Duodenal mucosa (tissue), 2 donors: ENCODE data around the gene IGFBP6.
A peak's percentile ranks its signal among the peaks of the same experiment; 100 is the strongest.

Source experiments
- H3K27ac ChIP-seq: one replicate; pipeline ENCODE4 v1.7.0; 2013; ENCODE audit warnings: low read depth, low read length
- H3K27me3 ChIP-seq, 2 donors: one replicate each; pipeline ENCODE4 v1.7.0; 2013; ENCODE audit warnings: low read length in 2 of 2, control low read depth in 1 of 2; ENCODE audit not compliant: insufficient read depth in 2 of 2, control insufficient read depth in 1 of 2
- H3K36me3 ChIP-seq, 2 donors: one replicate each; pipeline ENCODE4 v1.7.0; 2013; ENCODE audit warnings: low read length in 2 of 2, control low read depth in 1 of 2; ENCODE audit not compliant: insufficient read depth in 2 of 2, control insufficient read depth in 1 of 2
- H3K4me1 ChIP-seq, 2 donors: one replicate each; pipeline ENCODE4 v1.7.0; 2013; ENCODE audit warnings: low read length in 2 of 2, control low read depth in 1 of 2; ENCODE audit not compliant: insufficient read depth in 2 of 2, control insufficient read depth in 1 of 2
- H3K4me3 ChIP-seq, 2 donors: one replicate each; pipeline ENCODE4 v1.7.0; 2013; ENCODE audit warnings: low read length in 2 of 2, low read depth in 1 of 2
- H3K9ac ChIP-seq, 2 donors: one replicate each; pipeline ENCODE4 v1.7.0; 2013; ENCODE audit warnings: low read length in 2 of 2, low read depth in 1 of 2
- H3K9me3 ChIP-seq, 2 donors: one replicate each; pipeline ENCODE4 v1.7.0; 2013; ENCODE audit warnings: low read length in 2 of 2, control low read depth in 1 of 2; ENCODE audit not compliant: control insufficient read depth in 1 of 2

IGFBP6 gene

DNA sequence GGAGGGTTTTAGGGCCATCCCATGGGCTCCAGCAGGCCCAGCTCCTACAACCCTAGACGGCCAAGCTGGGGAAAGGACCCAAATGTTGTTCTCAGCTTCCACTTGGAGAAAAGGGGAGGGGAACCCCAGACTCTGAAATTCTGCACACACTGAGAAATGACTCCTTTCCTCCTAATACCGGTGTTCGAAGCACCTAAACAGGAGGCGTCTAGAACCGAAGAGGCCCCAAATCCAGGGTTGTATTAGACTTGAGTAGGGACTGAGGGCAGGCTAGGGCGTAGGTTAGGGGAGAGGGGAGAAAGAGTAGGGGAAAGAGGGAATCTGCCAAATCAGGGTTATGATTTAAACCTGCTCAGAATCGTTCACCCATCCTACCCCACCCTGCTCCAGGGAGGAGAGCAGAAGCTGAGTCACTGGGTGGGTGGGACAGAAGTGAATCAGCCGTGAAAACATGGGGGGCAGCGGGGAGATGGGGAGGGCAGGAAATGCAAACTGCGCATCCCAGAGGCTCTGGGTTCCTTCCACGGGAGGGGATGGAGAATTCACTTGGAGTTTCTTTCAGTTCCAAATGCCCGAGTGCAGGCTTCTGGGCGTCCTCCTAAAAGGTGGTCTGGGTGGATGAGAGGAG is 1.0 kb downstream of the IGFBP6 start:
- H3K9ac ChIP-seq, result peak overlapping the region in 1 of 2 donors; percentile 60
- H3K27ac ChIP-seq, result peak overlapping the region; percentile 71
- H3K36me3 ChIP-seq, result no peaks in the 10 kb centered on the region
- peaks cover 0 to 7% of the 10 kb centered on the region in 2 donors for H3K27me3 ChIP-seq
- H3K4me3 ChIP-seq, result peak overlapping the region; percentile 65 to 73
- H3K4me1 ChIP-seq, result peaks cover 41 to 44% of the 10 kb centered on the region in 2 donors
- no peaks in the 10 kb centered on the region for H3K9me3 ChIP-seq

DNA sequence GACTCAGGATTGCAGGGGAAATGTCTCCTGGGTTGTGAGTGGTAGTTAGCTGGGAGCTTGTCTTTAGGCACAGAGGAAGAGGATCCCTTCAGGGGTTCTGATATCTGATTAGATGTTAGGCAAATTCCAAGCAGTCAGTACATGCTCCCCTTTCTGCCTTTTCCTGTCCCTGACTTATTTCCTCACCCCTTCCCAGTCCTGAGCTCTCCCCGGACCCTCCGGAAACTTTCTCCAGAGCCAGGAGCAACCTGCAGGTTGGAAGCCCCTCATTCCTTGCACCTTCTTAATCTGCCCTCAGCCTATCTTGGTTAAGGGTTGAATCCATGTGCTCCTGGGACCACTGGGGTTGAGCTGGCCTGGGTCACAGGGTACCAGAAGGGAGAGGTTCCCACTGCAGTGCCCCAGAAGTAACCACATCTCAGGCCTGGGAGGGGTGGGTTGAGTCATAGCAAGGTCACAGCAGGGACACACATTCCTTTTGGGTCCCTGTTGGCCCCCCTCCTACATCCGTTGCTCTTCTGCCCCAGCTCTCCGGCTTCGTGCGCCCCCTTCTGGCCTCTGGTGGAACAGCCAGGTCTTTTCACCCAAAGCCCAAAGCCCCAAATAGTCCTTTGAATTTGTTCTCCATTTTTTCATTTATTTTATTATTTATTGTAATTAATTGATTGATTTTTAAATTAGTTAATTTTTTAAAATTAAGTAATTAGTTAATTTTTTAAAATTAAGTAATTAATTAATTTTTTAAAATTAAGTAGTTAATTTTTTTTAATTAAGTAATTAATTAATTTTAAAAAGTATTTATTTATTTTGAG is 1.8 kb downstream of the IGFBP6 start:
- H3K27ac ChIP-seq, result peak overlapping the region; percentile 71
- peaks cover 0 to 7% of the 10 kb centered on the region in 2 donors for H3K27me3 ChIP-seq
- H3K9me3 ChIP-seq, result no peaks in the 10 kb centered on the region
- H3K4me1 ChIP-seq, result peaks cover 43 to 46% of the 10 kb centered on the region in 2 donors
- peak overlapping the region; percentile 23 to 36 for H3K4me3 ChIP-seq
- H3K36me3 ChIP-seq, result no peaks in the 10 kb centered on the region
- no peak overlapping the region for H3K9ac ChIP-seq

DNA sequence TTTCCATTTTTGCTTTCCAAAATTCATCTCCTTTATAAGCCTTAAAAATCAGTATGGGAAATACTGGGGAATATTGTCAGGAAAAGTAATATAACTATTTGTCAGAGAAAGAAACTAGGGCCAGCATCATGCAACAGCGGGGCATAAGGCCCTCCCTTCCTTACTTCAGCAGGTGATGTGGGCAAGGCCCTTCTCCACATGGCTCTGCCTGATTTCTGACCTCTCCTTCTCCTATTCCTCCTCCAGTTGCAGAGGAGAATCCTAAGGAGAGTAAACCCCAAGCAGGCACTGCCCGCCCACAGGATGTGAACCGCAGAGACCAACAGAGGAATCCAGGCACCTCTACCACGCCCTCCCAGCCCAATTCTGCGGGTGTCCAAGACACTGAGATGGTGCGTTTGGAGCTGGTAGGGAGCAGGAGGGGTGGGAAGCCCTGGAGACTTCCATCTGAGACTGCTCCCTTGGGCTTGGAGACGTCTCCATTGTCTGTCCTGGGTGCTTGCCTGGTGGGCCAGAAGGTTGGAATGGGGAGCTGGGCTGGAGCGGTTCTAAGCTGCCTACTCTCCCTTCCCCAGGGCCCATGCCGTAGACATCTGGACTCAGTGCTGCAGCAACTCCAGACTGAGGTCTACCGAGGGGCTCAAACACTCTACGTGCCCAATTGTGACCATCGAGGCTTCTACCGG is 3.1 kb downstream of the IGFBP6 start:
- H3K36me3 ChIP-seq, result no peaks in the 10 kb centered on the region
- H3K9ac ChIP-seq, result no peak overlapping the region
- no peak overlapping the region for H3K27ac ChIP-seq
- H3K9me3 ChIP-seq, result no peaks in the 10 kb centered on the region
- peaks cover 0 to 7% of the 10 kb centered on the region in 2 donors for H3K27me3 ChIP-seq
- H3K4me3 ChIP-seq, result no peak overlapping the region
- peaks cover 42 to 44% of the 10 kb centered on the region in 2 donors for H3K4me1 ChIP-seq

DNA sequence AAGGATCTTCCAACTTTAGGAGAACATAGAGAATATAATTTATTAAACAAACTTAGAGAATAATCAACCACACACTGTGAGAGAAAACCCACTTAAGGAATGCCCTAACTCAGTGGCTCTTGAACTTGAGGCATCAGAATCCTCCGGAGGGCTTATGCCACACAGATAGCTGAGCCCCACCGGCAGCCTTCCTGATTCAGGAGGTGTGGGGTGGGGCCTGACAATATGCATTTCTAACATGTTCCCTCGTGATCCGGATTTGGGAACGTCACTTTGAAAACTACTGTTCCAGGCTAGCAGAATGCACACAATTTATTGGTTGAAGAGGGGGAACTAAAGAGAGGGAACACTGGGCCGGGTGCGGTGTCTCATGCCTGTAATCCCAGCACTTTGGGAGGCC is 3.8 kb downstream of the IGFBP6 start:
- Histone ChIP-seq H3K4me3 (no peak overlapping the region), H3K36me3 (no peaks in the 10 kb centered on the region), H3K9ac (no peak overlapping the region), H3K27ac (no peak overlapping the region), H3K27me3 (peaks cover 0 to 7% of the 10 kb centered on the region in 2 donors), H3K4me1 (peaks cover 42 to 44% of the 10 kb centered on the region in 2 donors), H3K9me3 (no peaks in the 10 kb centered on the region)

DNA sequence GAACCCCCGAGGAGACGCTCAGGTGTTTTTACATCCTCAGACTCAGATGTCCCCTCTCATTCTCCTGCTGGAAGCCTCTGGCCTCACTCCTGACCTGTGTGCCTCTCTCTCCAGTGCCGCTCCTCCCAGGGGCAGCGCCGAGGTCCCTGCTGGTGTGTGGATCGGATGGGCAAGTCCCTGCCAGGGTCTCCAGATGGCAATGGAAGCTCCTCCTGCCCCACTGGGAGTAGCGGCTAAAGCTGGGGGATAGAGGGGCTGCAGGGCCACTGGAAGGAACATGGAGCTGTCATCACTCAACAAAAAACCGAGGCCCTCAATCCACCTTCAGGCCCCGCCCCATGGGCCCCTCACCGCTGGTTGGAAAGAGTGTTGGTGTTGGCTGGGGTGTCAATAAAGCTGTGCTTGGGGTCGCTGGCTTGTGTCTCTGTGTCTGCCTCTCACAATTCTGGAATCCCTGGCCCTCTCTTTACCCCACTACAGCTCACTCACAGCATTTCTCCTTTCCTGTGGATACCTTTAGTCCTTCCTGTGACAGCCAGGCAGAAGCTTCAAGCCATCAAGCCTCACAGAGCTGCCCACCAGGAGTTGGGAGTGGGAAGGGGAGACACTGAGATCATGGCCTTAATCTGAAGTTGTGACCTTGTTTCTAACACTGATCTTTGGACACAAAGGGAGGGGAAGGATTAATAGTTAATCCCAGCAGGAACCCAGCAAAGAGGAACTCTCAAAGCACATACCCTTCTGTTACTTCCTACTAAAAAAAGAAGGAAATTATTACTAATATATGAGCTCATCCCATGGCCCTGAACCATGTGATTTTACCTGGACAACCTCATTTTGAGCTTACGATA is 4.7 kb downstream of the IGFBP6 start:
- H3K9me3 ChIP-seq, result no peaks in the 10 kb centered on the region
- no peaks in the 10 kb centered on the region for H3K36me3 ChIP-seq
- H3K4me3 ChIP-seq, result no peak overlapping the region
- no peak overlapping the region for H3K27ac ChIP-seq
- H3K9ac ChIP-seq, result peak overlapping the region; percentile 16 to 21
- H3K4me1 ChIP-seq, result peaks cover 34 to 44% of the 10 kb centered on the region in 2 donors
- peaks cover 0 to 2% of the 10 kb centered on the region in 2 donors for H3K27me3 ChIP-seq

DNA sequence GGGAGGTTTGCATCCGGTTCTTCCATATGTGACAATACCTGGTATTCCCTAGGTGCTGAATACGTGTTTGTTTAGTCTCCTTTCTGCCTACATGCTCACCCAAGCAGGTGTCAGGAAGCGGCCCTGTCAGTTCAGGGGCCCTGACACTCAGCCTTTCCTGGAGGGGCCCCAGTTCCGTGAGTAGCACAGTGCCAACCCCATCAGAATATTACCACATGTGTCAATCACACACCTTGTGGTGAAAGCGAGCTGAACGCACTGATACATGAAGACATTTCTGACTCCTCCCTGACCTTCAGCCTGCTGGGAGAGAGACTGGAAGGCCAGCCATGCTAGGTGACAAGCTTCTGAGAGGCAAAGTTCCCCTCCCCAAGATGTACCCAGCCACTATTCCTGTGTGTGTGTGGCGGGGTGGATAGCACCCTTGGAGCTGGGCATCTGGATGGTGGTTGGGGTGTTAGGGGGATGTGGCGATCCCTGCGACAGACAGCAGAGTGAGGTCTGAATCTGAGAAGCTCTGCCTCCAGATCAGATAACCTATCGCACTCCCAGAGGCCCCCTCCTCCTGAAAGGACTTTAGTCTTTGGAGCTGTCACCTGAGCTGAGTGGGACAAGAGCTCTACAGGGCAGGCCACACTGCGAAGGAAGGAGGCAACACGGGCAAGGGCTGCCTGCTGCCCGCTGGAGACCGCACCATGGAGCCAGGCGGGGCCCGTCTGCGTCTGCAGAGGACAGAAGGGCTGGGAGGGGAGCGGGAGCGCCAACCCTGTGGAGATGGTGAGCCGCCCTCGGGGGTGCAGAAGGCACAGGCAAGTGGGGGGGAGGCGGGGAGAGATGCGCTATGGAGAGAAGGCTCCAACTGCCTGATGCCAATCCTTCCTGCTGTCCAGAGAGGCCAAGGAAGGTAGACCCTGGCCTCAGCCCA is 5.7 kb downstream of the IGFBP6 start, which contains the start of gene SOAT2:
TSS of gene SOAT2 (plus strand) at position 604 of the 925 bp plus-strand sequence. CDS start at position 696, 92 bp downstream.
- peak within 1 kb of the TSS; percentile 9 to 31 for H3K4me3 ChIP-seq
- H3K36me3 ChIP-seq, result no peaks in the 10 kb centered on the region
- peak within 1 kb of the TSS; percentile 55 for H3K27ac ChIP-seq
- H3K9me3 ChIP-seq, result no peaks in the 10 kb centered on the region
- H3K4me1 ChIP-seq, result peaks cover 29 to 35% of the 10 kb centered on the region in 2 donors
- peak within 1 kb of the TSS; percentile 21 to 40 for H3K9ac ChIP-seq
- H3K27me3 ChIP-seq, result no peaks in the 10 kb centered on the region

DNA sequence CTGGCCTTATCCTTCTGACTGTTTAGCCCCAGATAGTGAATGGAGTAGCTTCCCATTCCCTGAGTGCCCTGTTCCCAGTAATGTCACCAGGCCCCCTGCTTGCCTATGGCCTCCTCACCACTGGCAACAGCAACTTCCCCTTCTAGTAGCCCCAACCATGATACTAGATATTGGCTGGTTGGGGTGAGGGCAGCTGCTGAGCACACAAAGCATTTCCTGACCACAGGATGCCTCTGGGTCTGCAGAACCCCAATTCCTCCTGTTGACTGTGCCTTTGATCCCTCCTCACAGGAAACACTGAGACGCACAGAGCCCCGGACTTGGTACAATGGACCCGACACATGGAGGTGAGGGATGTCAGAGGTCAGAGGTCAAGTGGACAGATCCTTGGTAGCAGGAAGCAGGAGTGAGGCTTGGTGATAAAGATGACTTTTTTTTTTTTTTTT is 6.4 kb downstream of the IGFBP6 start:
- no peaks in the 10 kb centered on the region for H3K9me3 ChIP-seq
- H3K9ac ChIP-seq, result no peak overlapping the region
- no peaks in the 10 kb centered on the region for H3K27me3 ChIP-seq
- peaks cover 28% of the 10 kb centered on the region in 2 donors for H3K4me1 ChIP-seq
- peak overlapping the region; percentile 7 to 31 for H3K4me3 ChIP-seq
- no peaks in the 10 kb centered on the region for H3K36me3 ChIP-seq
- no peak overlapping the region for H3K27ac ChIP-seq

DNA sequence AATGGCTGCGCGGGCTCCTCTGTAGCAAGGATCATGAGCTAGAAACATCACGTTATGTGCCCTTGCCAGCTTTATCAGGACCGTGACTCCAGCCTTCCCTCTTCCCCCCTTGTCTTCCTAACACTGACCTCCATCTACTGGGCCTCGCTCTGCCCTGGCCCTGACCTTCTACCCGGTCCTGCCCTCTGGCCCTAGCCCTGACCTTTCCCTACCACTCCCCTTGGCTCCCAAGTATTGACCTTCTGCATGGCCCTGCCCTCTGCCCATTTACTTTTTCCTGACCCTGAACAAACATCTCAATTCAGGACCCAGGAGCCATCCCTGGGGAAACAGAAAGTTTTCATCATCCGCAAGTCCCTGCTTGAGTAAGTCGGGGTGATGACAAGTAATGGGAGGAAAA is 7.8 kb downstream of the IGFBP6 start:
- Histone ChIP-seq H3K27me3 (no peaks in the 10 kb centered on the region), H3K27ac (no peak overlapping the region), H3K4me1 (peaks cover 22% of the 10 kb centered on the region in 2 donors), H3K9me3 (no peaks in the 10 kb centered on the region), H3K36me3 (no peaks in the 10 kb centered on the region), H3K4me3 (no peak overlapping the region), H3K9ac (no peak overlapping the region)
